Lower lobe of right lung (tissue), 2 donors: ENCODE data around the gene SLC16A8. TPM values are rescaled to one million over a fixed set of nuclear protein-coding genes. Genes with fewer than 3 reads are reported as not detected.
"Not testable (repeated sequence)": the region's sequence is repeated elsewhere in the genome, so short reads cannot be mapped to it uniquely, and the experiment has no call there.

Experiments used
- ATAC-seq, 2 donors: fragments of 200-7000 bp; cut with Tn5 transposase; one replicate each; pipeline ENCODE4 v1.9.1; 2020 to 2022; ENCODE audit warnings: mild to moderate bottlenecking in 2 of 2, moderate library complexity in 2 of 2
- DNase-seq: peaks from one replicate; pipeline ENCODE4 v3.0.0-alpha.2; 2020
- H3K27ac ChIP-seq: fragments of 200-600 bp; one replicate; pipeline ENCODE4 v1.8.0; 2022
- H3K27me3 ChIP-seq: fragments of 200-600 bp; one replicate; pipeline ENCODE4 v1.8.0; 2022; ENCODE audit warnings: low read depth
- H3K36me3 ChIP-seq: fragments of 200-600 bp; one replicate; pipeline ENCODE4 v1.8.0; 2022; ENCODE audit warnings: mild to moderate bottlenecking
- H3K4me1 ChIP-seq: fragments of 200-600 bp; one replicate; pipeline ENCODE4 v1.8.0; 2022
- H3K4me3 ChIP-seq: fragments of 200-600 bp; one replicate; pipeline ENCODE4 v1.8.0; 2022; ENCODE audit warnings: mild to moderate bottlenecking
- H3K9me3 ChIP-seq: fragments of 200-600 bp; one replicate; pipeline ENCODE4 v1.8.0; 2022
- intact Hi-C: fragments of 100-400 bp; cut with DNase I; formaldehyde crosslinking; loops from one replicate; pipeline ENCODE4 v1.11.0; 2022
- total RNA-seq: library from RNA; stranded (reverse); fragmentation: NEBNext Ultra II Directional; extraction: Animal tissue kit (Norgen Biotek cat#: 25700); gene quantifications from one replicate; pipeline ENCODE4 v1.2.1, GENCODE V29; 2021
- TF ChIP-seq, protein P1 (sequence below): fragments of 200-600 bp; IDR thresholded peaks from one replicate; pipeline ENCODE4 v1.8.0; 2022; ENCODE audit warnings: antibody characterized with exemption, mild to moderate bottlenecking
- donor health status: DM: no; HTN: yes; CAD: no; lungs with severe emphysema.

SLC16A8 gene
- total RNA-seq, 1 donor from 2014 or later, result 0.24 TPM

DNA sequence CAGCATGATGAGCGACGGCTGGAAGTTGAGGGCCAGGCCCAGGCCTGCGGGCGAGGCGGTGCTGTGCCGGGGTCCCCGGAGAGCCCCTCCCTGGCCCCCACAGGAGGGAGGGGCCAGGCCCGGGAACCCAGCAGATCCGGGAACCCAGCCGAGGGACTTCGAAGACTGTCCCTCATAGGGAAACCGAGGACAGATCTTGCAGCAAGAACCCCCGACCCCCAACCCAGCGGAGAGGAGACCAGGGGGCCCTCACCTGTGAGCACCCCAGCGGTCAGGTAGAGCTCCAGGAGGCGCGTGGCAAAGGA lies 2.4 kb downstream of the SLC16A8 start:
- H3K27me3 ChIP-seq, result peaks cover 35% of the 10 kb centered on the region
- H3K36me3 ChIP-seq, result no peaks in the 10 kb centered on the region
- peak overlapping the region; percentile 44 for H3K4me3 ChIP-seq
- no peak for ATAC-seq
- DNase-seq, result peak; percentile 48
- TF ChIP-seq, protein P1, sequence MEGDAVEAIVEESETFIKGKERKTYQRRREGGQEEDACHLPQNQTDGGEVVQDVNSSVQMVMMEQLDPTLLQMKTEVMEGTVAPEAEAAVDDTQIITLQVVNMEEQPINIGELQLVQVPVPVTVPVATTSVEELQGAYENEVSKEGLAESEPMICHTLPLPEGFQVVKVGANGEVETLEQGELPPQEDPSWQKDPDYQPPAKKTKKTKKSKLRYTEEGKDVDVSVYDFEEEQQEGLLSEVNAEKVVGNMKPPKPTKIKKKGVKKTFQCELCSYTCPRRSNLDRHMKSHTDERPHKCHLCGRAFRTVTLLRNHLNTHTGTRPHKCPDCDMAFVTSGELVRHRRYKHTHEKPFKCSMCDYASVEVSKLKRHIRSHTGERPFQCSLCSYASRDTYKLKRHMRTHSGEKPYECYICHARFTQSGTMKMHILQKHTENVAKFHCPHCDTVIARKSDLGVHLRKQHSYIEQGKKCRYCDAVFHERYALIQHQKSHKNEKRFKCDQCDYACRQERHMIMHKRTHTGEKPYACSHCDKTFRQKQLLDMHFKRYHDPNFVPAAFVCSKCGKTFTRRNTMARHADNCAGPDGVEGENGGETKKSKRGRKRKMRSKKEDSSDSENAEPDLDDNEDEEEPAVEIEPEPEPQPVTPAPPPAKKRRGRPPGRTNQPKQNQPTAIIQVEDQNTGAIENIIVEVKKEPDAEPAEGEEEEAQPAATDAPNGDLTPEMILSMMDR, result no peak
- H3K9me3 ChIP-seq, result no peaks in the 10 kb centered on the region
- no peak overlapping the region for H3K27ac ChIP-seq
- H3K4me1 ChIP-seq, result peaks cover 22% of the 10 kb centered on the region
- intact Hi-C loops, result no loop called here

DNA sequence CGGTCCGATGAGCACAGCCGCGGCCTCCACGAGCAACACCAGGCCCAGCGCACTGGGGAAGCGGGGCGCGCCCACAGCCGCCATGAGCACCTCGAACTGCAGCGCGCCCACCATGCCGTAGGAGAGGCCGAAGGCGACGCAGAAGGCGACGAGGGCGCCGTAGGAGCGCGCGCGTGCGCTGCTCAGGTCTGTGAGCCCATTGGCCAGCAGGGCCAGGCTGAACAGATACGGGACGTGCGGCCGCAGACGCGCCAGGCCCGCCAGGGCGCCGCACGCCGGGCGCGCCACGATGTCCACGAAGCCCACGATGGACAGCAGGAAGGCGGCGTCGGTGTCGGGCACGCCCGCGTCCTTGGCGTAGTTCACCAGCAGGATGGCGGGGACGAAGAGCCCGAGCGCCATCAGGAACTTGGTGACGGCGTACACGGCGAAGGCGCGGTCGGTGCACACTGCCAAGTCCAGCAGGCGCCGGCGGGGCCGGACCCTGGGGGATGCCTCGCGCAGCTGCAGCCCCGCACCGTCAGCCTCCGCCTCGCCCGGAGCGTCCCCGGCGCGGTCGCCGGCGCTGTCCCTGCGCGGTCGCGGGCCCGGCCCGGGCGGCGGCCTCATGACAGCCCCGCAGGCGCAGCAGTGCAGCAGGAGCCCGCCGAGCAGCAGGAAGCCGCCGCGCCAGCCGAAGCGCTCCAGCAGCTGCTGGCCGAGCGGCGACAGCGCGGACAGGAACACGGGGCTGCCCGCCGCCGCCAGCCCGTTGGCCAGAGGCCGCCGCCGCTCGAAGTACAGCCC lies 2.9 kb downstream of the SLC16A8 start:
- Histone ChIP-seq H3K9me3 (no peaks in the 10 kb centered on the region), H3K27ac (no peak overlapping the region), H3K27me3 (peaks cover 35% of the 10 kb centered on the region), H3K4me3 (peak overlapping the region; percentile 44), H3K36me3 (no peaks in the 10 kb centered on the region), H3K4me1 (peaks cover 22% of the 10 kb centered on the region)
- TF ChIP-seq, protein P1, result no peak
- ATAC-seq, result peak; percentile 34 to 35
- DNase-seq, result peak; percentile 55
- intact Hi-C loops, result no loop called here

DNA sequence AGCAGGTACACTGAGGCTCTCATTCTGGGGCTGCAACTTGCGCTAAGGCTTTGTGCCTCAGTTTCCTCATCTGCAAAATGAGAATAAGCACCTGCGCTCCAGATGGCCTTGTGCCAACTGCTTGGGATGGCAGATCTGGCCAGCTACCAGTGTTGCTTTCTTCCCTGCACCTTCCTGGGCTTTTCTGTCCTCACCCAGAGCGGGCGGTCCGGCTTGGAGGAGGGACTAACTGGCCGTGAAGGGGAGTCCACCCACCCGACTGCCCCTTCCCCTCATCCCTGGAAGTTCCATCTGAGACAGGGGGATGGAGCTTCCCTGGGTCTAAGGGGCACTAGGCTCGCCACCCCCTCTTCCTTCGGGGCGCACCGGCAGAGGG lies 3.5 kb downstream of the SLC16A8 start:
- TF ChIP-seq, protein P1, result no peak
- Histone ChIP-seq H3K27ac (no peak overlapping the region), H3K4me1 (peaks cover 22% of the 10 kb centered on the region), H3K36me3 (peaks cover 1% of the 10 kb centered on the region), H3K9me3 (no peaks in the 10 kb centered on the region), H3K4me3 (peak overlapping the region; percentile 44), H3K27me3 (peaks cover 35% of the 10 kb centered on the region)
- intact Hi-C loops, result no loop called here
- DNase-seq (no peak), ATAC-seq (no peak)

DNA sequence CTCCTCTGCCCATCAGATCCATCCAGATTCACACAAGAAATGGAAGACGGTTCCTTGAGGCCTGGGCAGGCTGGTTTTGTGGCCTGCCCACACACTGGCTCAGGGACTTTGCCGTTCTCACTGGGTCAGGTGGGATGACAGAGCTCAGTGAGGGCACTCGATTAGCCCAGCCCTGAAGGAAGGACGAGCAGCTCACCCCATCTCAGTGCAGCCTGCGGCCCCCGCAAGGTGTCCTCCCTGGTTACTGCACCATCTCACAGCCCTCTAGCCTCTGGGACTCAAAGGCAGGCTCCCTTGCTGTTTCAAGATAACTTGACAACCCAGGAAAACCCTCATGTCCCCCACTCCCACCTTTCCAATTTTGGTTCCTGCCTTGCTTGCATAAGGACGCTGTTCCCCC lies 4.2 kb downstream of the SLC16A8 start:
- no peak overlapping the region for H3K4me3 ChIP-seq
- TF ChIP-seq, protein P1, result no peak
- H3K36me3 ChIP-seq, result peaks cover 8% of the 10 kb centered on the region
- no peak overlapping the region for H3K27ac ChIP-seq
- no peaks in the 10 kb centered on the region for H3K9me3 ChIP-seq
- H3K27me3 ChIP-seq, result peaks cover 35% of the 10 kb centered on the region
- DNase-seq (peak; percentile 25), ATAC-seq (no peak)
- peaks cover 22% of the 10 kb centered on the region for H3K4me1 ChIP-seq
- intact Hi-C loops, result no loop called here

DNA sequence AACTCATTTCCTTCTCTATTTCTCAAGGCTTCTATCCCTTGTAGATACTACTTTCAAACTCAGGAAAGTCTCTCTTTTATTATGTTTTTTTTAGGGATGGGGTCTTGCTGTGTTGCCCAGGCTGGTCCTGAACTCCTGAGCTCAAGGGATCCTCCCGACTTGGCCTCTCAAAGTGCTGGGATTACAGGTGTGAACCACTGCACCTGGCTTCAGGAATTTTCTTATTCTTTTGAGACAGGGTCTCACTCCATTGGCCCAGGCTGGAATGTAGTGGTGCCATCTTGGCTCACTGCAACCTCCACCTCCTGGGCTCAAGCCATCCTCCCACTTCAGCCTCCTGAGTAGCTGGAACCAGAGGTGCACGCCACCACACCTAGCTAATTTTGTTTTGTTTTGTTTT lies 4.8 kb downstream of the SLC16A8 start:
- Histone ChIP-seq H3K27me3 (peaks cover 35% of the 10 kb centered on the region), H3K4me1 (peaks cover 22% of the 10 kb centered on the region), H3K36me3 (peaks cover 14% of the 10 kb centered on the region)
- H3K9me3 ChIP-seq, DNase-seq, intact Hi-C loops, H3K4me3 ChIP-seq, H3K27ac ChIP-seq, ATAC-seq: not testable (repeated sequence)

DNA sequence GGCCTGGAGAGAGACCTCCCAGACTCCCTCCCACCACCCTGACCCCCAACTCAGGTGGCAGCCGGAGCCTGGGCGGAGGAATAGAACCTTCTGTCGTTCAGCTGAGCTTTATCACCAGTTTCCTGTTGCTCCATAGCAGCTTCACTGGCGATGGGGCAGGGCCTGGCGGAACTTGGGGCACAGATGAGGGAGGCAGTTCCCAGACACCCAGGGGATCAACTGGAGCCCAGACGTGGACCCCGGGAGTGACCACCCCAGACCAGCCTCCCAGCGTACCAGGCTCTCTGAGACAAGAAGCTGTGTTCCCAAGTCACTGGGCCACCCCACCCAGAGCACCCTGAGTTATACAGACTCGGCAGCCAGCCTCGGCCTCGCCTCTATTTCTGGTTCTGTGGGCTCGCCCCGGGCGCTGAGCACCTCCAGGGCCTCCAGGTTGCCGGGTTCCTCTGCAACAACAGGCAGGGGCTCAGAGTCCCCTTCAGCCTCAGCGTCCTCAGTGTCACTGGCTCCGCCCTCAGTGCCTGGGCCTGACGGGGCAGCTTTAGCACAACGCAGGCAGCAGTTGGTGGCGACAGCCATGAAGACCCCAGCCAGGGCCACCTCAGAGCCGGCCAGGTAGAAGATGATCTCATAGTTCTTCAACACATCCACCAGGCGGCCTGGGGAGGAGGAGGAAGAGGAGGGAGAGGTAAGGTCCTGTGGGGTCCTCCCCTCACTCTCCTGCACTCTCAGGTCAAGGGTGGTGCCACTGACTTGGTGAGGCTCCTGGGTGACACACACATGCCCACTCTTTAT lies 5.7 kb downstream of the SLC16A8 start:
- TF ChIP-seq, protein P1, result no peak

More for the DNA sequence above, 5.7 kb downstream of the SLC16A8 start:
- peaks cover 22% of the 10 kb centered on the region for H3K4me1 ChIP-seq
- peaks cover 24% of the 10 kb centered on the region for H3K36me3 ChIP-seq
- H3K9me3 ChIP-seq, result no peaks in the 10 kb centered on the region
- peaks cover 30% of the 10 kb centered on the region for H3K27me3 ChIP-seq
- DNase-seq (peak; percentile 43), ATAC-seq (no peak)
- H3K4me3 ChIP-seq, result no peak overlapping the region
- H3K27ac ChIP-seq, result no peak overlapping the region
- intact Hi-C loops, result no loop called here
